Measurements from ENCODE around the gene SPOCK2.
"Not testable (repeated sequence)": the region's sequence is repeated elsewhere in the genome, so short reads cannot be mapped to it uniquely, and the experiment has no call there.

Gene SPOCK2, protein sequence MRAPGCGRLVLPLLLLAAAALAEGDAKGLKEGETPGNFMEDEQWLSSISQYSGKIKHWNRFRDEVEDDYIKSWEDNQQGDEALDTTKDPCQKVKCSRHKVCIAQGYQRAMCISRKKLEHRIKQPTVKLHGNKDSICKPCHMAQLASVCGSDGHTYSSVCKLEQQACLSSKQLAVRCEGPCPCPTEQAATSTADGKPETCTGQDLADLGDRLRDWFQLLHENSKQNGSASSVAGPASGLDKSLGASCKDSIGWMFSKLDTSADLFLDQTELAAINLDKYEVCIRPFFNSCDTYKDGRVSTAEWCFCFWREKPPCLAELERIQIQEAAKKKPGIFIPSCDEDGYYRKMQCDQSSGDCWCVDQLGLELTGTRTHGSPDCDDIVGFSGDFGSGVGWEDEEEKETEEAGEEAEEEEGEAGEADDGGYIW

DNA sequence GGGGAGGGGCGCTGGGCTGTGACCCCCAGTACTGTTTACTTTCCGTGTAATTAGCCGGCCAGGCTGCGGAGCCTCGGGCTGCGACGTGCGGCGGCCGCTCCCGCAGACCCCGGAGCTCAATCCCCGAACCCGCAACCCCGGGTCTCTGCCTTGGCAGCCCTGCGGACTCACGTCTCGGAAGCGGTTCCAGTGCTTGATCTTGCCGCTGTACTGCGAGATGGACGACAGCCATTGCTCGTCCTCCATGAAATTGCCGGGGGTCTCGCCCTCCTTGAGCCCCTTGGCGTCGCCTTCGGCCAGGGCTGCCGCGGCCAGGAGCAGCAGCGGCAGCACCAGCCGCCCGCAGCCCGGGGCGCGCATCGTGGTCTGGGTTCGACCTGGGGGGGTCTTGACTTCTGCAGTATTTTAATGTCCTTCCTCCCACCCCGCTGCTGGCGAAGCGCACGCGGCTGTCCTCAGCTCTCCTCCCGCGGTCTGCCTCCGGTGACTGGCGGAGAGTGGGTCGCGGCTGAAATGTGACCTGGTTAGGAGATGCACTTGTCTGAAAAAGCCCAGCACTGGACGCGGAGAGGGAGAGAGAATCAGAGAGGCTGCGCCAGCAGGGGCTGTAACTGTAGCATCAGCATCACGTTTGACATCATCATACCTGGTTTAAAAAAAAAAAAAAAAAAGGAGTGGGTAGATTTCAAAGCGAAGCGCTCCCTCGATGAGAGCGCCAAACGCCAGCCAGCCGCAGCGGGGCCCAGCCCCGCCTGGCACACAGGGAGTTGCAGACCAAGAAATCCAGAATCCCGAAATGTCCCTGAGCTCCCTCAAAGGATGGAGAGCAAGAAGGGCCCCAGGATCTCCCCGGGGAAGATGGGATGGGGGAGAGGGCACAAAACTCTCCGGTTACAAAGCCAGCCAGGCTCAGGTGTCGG, at the start of gene SPOCK2:
TSS of gene SPOCK2 (minus strand) at position 583 of the 920 bp plus-strand sequence. CDS start at position 360, 223 bp downstream.
- H3K36me3 ChIP-seq (ENCODE audit: control insufficient read depth in 2 of 2, insufficient read depth in 2 of 2, low read length in 2 of 2) = no peaks in the 10 kb centered on the region
- H3K4me1 ChIP-seq (ENCODE audit: control insufficient read depth in 2 of 2, insufficient read depth in 2 of 2, low read length in 2 of 2) = peaks cover 0 to 6% of the 10 kb centered on the region in 2 donors
- peaks cover 16 to 24% of the 10 kb centered on the region in 2 donors for H3K27me3 ChIP-seq (ENCODE audit: control insufficient read depth in 2 of 2, insufficient read depth in 2 of 2, low read length in 2 of 2)
- peak within 1 kb of the TSS; percentile 16 to 41 for H3K9ac ChIP-seq (ENCODE audit: low read depth in 1 of 2, low read length in 2 of 2)
- H3K27ac ChIP-seq (ENCODE audit: low read depth in 2 of 2, low read length in 2 of 2) = peak within 1 kb of the TSS; percentile 26 to 72
- no peaks in the 10 kb centered on the region for H3K9me3 ChIP-seq (ENCODE audit: control insufficient read depth in 2 of 2, low read length in 2 of 2)
- peak within 1 kb of the TSS; percentile 60 to 63 for H3K4me3 ChIP-seq (ENCODE audit: low read length in 2 of 2)

DNA sequence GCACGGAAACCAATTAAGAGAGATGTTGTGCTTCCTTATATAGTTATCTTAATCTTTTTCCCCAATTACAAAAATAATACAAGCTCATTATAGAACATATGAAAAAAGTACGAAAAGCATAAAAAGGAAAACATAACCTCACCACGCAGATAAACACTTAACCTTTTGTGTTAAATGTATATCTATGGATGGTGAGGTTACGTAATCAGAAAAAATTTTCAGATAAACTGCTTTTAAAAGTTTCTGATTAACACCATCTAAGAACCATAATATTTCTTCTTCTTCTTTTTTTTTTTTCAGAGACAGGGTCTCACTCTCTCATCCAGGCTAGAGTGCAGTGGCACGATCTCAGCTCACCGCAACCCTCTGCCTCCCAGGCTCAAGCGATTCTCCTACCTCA, 49.2 kb upstream of the SPOCK2 start:
- H3K9me3 ChIP-seq (ENCODE audit: control insufficient read depth in 2 of 2, low read length in 2 of 2) = no peaks in the 10 kb centered on the region
- no peak overlapping the region for H3K4me3 ChIP-seq (ENCODE audit: low read length in 2 of 2)
- no peak overlapping the region for H3K27ac ChIP-seq (ENCODE audit: low read depth in 2 of 2, low read length in 2 of 2)
- peaks cover 0 to under 1% of the 10 kb centered on the region in 2 donors for H3K36me3 ChIP-seq (ENCODE audit: control insufficient read depth in 2 of 2, insufficient read depth in 2 of 2, low read length in 2 of 2)
- H3K4me1 ChIP-seq (ENCODE audit: control insufficient read depth in 2 of 2, insufficient read depth in 2 of 2, low read length in 2 of 2) = no peaks in the 10 kb centered on the region
- no peak overlapping the region for H3K9ac ChIP-seq (ENCODE audit: low read depth in 1 of 2, low read length in 2 of 2)
- no peaks in the 10 kb centered on the region for H3K27me3 ChIP-seq (ENCODE audit: control insufficient read depth in 2 of 2, insufficient read depth in 2 of 2, low read length in 2 of 2)

DNA sequence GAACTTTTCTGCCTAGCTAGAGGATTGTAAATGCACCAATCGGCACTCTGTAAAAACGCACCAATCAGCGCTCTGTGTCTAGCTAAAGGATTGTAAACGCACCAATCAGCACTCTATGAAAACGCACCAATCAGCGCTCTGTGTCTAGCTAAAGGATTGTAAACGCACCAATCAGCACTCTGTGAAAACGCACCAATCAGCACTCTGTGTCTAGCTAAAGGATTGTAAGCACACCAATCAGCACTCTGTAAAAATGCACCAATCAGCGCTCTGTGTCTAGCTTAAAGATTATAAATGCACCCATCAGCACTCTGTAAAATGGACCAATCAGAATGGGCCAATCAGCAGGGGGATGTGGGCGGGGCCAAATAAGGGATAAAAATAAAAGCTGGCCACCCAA, 47.9 kb upstream of the SPOCK2 start:
- H3K4me3 ChIP-seq (ENCODE audit: low read length in 2 of 2); H3K36me3 ChIP-seq (ENCODE audit: control insufficient read depth in 2 of 2, insufficient read depth in 2 of 2, low read length in 2 of 2); H3K27ac ChIP-seq (ENCODE audit: low read depth in 2 of 2, low read length in 2 of 2); H3K4me1 ChIP-seq (ENCODE audit: control insufficient read depth in 2 of 2, insufficient read depth in 2 of 2, low read length in 2 of 2); H3K9me3 ChIP-seq (ENCODE audit: control insufficient read depth in 2 of 2, low read length in 2 of 2); H3K27me3 ChIP-seq (ENCODE audit: control insufficient read depth in 2 of 2, insufficient read depth in 2 of 2, low read length in 2 of 2); H3K9ac ChIP-seq (ENCODE audit: low read depth in 1 of 2, low read length in 2 of 2): not testable (repeated sequence)

DNA sequence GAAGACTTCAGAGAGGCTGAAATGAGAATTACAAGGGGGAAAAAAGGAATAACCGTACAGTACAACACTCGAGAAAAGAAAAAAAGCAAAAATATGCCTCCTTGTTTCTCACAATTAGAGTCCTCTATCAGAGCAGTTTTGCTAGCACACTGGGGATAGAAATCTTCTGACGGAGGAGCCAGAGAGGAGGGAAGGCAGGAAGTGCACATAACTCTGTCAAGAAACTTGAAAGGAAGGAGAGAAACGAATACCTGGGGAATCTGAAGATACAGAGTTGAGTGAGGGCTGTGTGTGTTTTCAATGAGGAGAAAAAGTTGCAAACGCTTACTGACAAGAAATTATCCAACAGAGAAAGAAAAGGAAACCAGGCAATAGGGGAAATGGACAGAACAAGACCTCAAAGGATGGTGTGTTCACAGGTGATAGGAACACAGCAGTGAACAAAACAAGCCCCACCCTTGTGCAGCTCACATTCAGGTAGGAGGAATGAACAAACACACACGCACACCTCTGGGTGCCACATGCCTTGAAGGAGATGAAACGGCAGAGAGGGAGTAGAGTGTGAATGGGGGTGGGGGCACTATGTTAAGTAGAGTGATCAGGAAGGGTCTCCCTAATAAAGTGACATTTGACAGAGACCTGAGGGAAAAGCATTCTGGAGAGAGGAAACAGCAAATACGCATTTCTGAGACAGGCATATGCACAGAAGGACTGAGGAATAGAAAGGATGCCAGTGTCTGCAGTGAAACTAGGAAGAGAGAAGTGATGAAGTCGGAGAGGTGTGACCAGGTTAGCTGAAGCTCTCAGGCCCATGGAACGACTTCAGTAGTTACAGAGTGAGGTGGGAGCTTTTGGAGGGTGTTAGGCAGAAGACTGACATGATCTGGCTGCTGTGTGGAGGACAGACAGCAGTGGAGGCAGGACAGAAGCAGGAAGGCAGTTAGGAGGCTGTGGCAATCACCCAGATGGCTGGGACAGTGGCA, 46.7 kb upstream of the SPOCK2 start:
- no peak overlapping the region for H3K4me3 ChIP-seq (ENCODE audit: low read length in 2 of 2)
- H3K27me3 ChIP-seq (ENCODE audit: control insufficient read depth in 2 of 2, insufficient read depth in 2 of 2, low read length in 2 of 2) = no peaks in the 10 kb centered on the region
- H3K36me3 ChIP-seq (ENCODE audit: control insufficient read depth in 2 of 2, insufficient read depth in 2 of 2, low read length in 2 of 2) = peaks cover 0 to 3% of the 10 kb centered on the region in 2 donors
- H3K4me1 ChIP-seq (ENCODE audit: control insufficient read depth in 2 of 2, insufficient read depth in 2 of 2, low read length in 2 of 2) = no peaks in the 10 kb centered on the region
- H3K9me3 ChIP-seq (ENCODE audit: control insufficient read depth in 2 of 2, low read length in 2 of 2) = no peaks in the 10 kb centered on the region
- no peak overlapping the region for H3K27ac ChIP-seq (ENCODE audit: low read depth in 2 of 2, low read length in 2 of 2)
- H3K9ac ChIP-seq (ENCODE audit: low read depth in 1 of 2, low read length in 2 of 2) = no peak overlapping the region

DNA sequence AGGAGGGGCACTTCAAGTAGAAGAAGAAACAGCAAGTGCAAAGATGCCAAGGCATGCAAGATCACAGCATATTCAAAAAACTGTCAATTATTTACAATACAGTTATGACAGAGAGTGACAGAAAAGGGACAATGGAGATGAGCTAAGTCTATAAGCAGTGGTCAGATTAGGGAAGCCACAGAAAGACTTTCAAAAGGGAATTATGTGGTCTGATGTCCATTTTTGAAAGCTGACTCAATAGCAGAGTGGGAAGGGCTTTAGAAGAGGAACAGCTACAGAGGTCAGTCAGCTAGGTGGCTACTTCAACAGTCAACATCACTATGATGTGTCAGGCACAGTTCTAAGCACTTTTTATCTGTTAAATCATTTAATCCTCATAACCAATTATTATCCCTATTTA, 45.2 kb upstream of the SPOCK2 start:
- H3K9me3 ChIP-seq (ENCODE audit: control insufficient read depth in 2 of 2, low read length in 2 of 2) = no peaks in the 10 kb centered on the region
- H3K36me3 ChIP-seq (ENCODE audit: control insufficient read depth in 2 of 2, insufficient read depth in 2 of 2, low read length in 2 of 2) = peaks cover 0 to 3% of the 10 kb centered on the region in 2 donors
- H3K4me1 ChIP-seq (ENCODE audit: control insufficient read depth in 2 of 2, insufficient read depth in 2 of 2, low read length in 2 of 2) = no peaks in the 10 kb centered on the region
- H3K27me3 ChIP-seq (ENCODE audit: control insufficient read depth in 2 of 2, insufficient read depth in 2 of 2, low read length in 2 of 2) = no peaks in the 10 kb centered on the region
- no peak overlapping the region for H3K9ac ChIP-seq (ENCODE audit: low read depth in 1 of 2, low read length in 2 of 2)
- H3K4me3 ChIP-seq (ENCODE audit: low read length in 2 of 2) = no peak overlapping the region
- no peak overlapping the region for H3K27ac ChIP-seq (ENCODE audit: low read depth in 2 of 2, low read length in 2 of 2)

DNA sequence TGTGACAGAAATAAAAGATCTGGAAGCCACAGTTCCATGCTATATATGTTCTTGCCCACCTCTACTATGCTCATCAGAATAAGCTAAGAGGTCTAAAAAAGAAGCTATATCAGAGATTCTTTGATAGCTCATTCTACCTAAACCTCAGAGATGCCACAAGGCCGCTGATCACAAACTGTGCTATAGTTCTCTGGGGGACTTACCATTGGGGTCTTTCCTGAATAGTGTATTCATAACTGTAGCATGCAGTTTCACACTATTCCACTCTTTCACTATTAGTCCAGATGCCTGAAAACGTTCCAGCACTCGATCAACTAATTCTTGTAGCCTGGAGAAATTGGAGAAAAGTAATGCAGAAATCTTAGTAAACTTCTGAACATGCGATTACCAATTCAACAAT, 44.5 kb upstream of the SPOCK2 start:
- no peak overlapping the region for H3K9ac ChIP-seq (ENCODE audit: low read depth in 1 of 2, low read length in 2 of 2)
- H3K4me3 ChIP-seq (ENCODE audit: low read length in 2 of 2) = no peak overlapping the region
- no peak overlapping the region for H3K27ac ChIP-seq (ENCODE audit: low read depth in 2 of 2, low read length in 2 of 2)

DNA sequence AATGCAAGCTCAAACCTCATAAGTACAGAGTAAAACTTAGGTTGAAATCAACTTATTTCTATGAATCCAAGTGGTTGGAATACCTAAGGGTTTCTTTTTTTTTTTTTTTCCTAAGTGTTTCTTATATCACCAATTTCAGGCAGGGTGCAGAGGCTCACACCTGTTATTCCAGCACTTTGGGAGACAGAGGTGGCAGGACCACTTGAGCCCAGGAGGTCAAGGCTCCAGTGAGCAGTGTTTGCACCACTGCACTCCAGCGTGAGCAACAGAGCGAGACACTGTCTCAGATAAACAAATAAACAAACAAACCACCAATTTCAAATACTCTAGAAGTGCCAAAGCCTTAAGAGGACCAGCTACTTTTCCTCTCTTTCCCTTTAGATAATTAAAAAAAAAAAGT, 39.2 kb upstream of the SPOCK2 start:
- Histone ChIP-seq H3K9me3 (ENCODE audit: control insufficient read depth in 2 of 2, low read length in 2 of 2) (no peaks in the 10 kb centered on the region), H3K27ac (ENCODE audit: low read depth in 2 of 2, low read length in 2 of 2) (no peak overlapping the region), H3K9ac (ENCODE audit: low read depth in 1 of 2, low read length in 2 of 2) (no peak overlapping the region), H3K36me3 (ENCODE audit: control insufficient read depth in 2 of 2, insufficient read depth in 2 of 2, low read length in 2 of 2) (peaks cover 0 to 2% of the 10 kb centered on the region in 2 donors), H3K27me3 (ENCODE audit: control insufficient read depth in 2 of 2, insufficient read depth in 2 of 2, low read length in 2 of 2) (no peaks in the 10 kb centered on the region), H3K4me3 (ENCODE audit: low read length in 2 of 2) (no peak overlapping the region), H3K4me1 (ENCODE audit: control insufficient read depth in 2 of 2, insufficient read depth in 2 of 2, low read length in 2 of 2) (peaks cover 0 to 3% of the 10 kb centered on the region in 2 donors)

More for the DNA sequence above, 44.5 kb upstream of the SPOCK2 start:
- Histone ChIP-seq H3K9me3 (ENCODE audit: control insufficient read depth in 2 of 2, low read length in 2 of 2) (no peaks in the 10 kb centered on the region), H3K36me3 (ENCODE audit: control insufficient read depth in 2 of 2, insufficient read depth in 2 of 2, low read length in 2 of 2) (peaks cover 0 to 3% of the 10 kb centered on the region in 2 donors), H3K27me3 (ENCODE audit: control insufficient read depth in 2 of 2, insufficient read depth in 2 of 2, low read length in 2 of 2) (no peaks in the 10 kb centered on the region), H3K4me1 (ENCODE audit: control insufficient read depth in 2 of 2, insufficient read depth in 2 of 2, low read length in 2 of 2) (no peaks in the 10 kb centered on the region)

DNA sequence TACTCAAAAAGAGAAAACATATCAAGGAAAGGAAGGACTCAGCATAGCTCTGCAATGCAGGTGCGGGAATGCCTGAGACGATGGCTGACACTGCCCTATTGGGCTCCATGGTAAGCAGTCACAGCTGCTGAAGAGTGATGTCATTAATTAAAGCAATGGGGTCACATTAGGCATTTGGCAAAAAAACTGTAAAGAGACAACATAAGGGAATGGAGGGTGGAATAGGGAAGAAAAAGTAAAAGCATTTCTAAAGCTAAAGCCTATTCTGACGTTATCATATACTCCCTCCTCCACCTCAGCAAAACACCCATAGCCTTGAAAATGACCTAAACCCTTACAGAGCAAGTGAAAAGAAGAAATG, 38.5 kb upstream of the SPOCK2 start:
- H3K9me3 ChIP-seq (ENCODE audit: control insufficient read depth in 2 of 2, low read length in 2 of 2) = no peaks in the 10 kb centered on the region
- H3K4me3 ChIP-seq (ENCODE audit: low read length in 2 of 2) = no peak overlapping the region
- no peak overlapping the region for H3K9ac ChIP-seq (ENCODE audit: low read depth in 1 of 2, low read length in 2 of 2)
- no peaks in the 10 kb centered on the region for H3K27me3 ChIP-seq (ENCODE audit: control insufficient read depth in 2 of 2, insufficient read depth in 2 of 2, low read length in 2 of 2)
- peaks cover 0 to 3% of the 10 kb centered on the region in 2 donors for H3K4me1 ChIP-seq (ENCODE audit: control insufficient read depth in 2 of 2, insufficient read depth in 2 of 2, low read length in 2 of 2)
- no peak overlapping the region for H3K27ac ChIP-seq (ENCODE audit: low read depth in 2 of 2, low read length in 2 of 2)
- no peaks in the 10 kb centered on the region for H3K36me3 ChIP-seq (ENCODE audit: control insufficient read depth in 2 of 2, insufficient read depth in 2 of 2, low read length in 2 of 2)

DNA sequence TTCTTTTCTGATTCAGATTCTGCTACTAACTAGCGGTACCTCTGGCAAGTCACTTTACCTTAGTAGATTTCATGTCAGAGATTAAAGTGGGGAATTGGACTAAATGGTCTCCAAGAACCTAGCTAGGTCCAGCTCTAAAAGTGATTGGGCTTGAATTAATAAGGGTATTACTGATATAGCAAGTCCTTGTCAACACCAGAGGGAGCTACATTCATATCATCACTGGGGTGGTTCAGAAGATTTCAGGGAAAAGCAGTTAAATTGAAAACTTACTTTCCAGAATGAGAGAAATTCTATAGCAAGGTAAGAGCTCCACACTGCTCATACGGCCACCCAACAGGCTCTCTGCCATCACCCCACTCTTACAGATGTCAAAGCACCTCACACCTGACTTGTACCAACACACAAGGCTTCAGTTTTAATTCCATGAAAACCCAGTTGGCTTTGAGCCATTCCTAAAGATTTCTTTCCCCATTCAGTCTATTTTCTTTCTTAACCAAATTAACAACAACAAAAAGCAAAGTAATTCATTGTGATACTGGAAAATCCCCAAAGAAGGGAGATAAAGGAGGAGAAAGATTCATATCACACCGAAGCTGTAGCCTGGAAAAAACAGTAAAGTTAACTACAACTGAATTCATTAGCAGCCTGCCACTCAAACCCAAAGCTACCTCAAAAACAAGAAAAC, 38.0 kb upstream of the SPOCK2 start:
- no peak overlapping the region for H3K27ac ChIP-seq (ENCODE audit: low read depth in 2 of 2, low read length in 2 of 2)
- H3K9me3 ChIP-seq (ENCODE audit: control insufficient read depth in 2 of 2, low read length in 2 of 2) = no peaks in the 10 kb centered on the region
- no peaks in the 10 kb centered on the region for H3K36me3 ChIP-seq (ENCODE audit: control insufficient read depth in 2 of 2, insufficient read depth in 2 of 2, low read length in 2 of 2)
- peaks cover 0 to 3% of the 10 kb centered on the region in 2 donors for H3K4me1 ChIP-seq (ENCODE audit: control insufficient read depth in 2 of 2, insufficient read depth in 2 of 2, low read length in 2 of 2)
- no peak overlapping the region for H3K4me3 ChIP-seq (ENCODE audit: low read length in 2 of 2)
- no peaks in the 10 kb centered on the region for H3K27me3 ChIP-seq (ENCODE audit: control insufficient read depth in 2 of 2, insufficient read depth in 2 of 2, low read length in 2 of 2)
- H3K9ac ChIP-seq (ENCODE audit: low read depth in 1 of 2, low read length in 2 of 2) = no peak overlapping the region

Data from mucosa of rectum (tissue), 2 donors.